GM12878 (cell line): ENCODE results near the gene SRGAP2C. TPM values are rescaled to one million over a fixed set of nuclear protein-coding genes. Genes with fewer than 3 reads are reported as not detected.
"Not testable (repeated sequence)": the region's sequence is repeated elsewhere in the genome, so short reads cannot be mapped to it uniquely, and the experiment has no call there.

ENCODE experiments used
- ATAC-seq: fragments of 200-7000 bp; cut with Tn5 transposase; 3 replicates; pipeline ENCODE4 v1.9.1; 2020; ENCODE audit warnings: mild to moderate bottlenecking, moderate library complexity
- BruUV-seq: library from RNA; stranded (reverse); fragments of 400-500 nt; replicated peaks from 2 replicates; lab custom pipeline; 2021; lab: Mats Ljungman, UMichigan
- CTCF ChIA-PET: fragments of 300-600 bp; sonication (Branson Sonifier 250); formaldehyde crosslinking; extraction: SDS; loops from one replicate; lab custom pipeline; 2021; ENCODE audit warnings: inconsistent platforms; lab: Yijun Ruan, JAX
- POLR2A ChIA-PET: fragments of 350-600 bp; formaldehyde crosslinking; extraction: SDS; loops from one replicate; lab custom pipeline; 2021; ENCODE audit warnings: inconsistent platforms; lab: Charles Lee
- RAD21 ChIA-PET: fragments of 300-600 bp; sonication (Branson Sonifier 250); formaldehyde crosslinking; loops from one replicate; lab custom pipeline; 2023; ENCODE audit warnings: antibody characterized with exemption; ENCODE audit not compliant: unreplicated experiment; lab: Charles Lee
- SMC1A ChIA-PET: fragments of 300-600 bp; sonication (Branson Sonifier 250); formaldehyde crosslinking; loops from one replicate; lab custom pipeline; 2023; ENCODE audit not compliant: unreplicated experiment, uncharacterized antibody; lab: Charles Lee
- DNase-seq: peaks from one replicate; pipeline ENCODE4 v3.0.0-alpha.2; 2011; ENCODE audit warnings: low read depth, low spot score
- FAIRE-seq: peaks from 3 replicates; lab custom pipeline; 2011; peaks lifted over from hg19 to GRCh38; lab: Jason Lieb, UNC
- H2AFZ ChIP-seq: 2 replicates; pipeline ENCODE4 v1.6.0; 2011; ENCODE audit warnings: low read depth, low read length, control low read depth; ENCODE audit not compliant: control insufficient read depth
- H3K27ac ChIP-seq: 2 replicates; pipeline ENCODE4 v1.5.1; 2011; ENCODE audit warnings: control low read depth; ENCODE audit not compliant: control insufficient read depth, insufficient read depth
- H3K27me3 ChIP-seq, 2 experiments: replicated peaks in 1 of 2; 2 replicates each; pipeline versions ENCODE4 v1.6.0 to v1.6.1; 2011; ENCODE audit warnings: low read length in 1 of 2; ENCODE audit not compliant: control insufficient read depth in 2 of 2, insufficient read depth in 2 of 2
- H3K36me3 ChIP-seq, 2 experiments: 2 replicates each; pipeline ENCODE4 v1.5.1; 2011; ENCODE audit warnings: low read length in 1 of 2; ENCODE audit not compliant: control insufficient read depth in 2 of 2, insufficient read depth in 2 of 2
- H3K4me1 ChIP-seq: 2 replicates; pipeline ENCODE4 v1.6.1; 2011; ENCODE audit warnings: mild to moderate bottlenecking, low read length, moderate library complexity, mixed read lengths; ENCODE audit not compliant: control insufficient read depth, insufficient read depth
- H3K4me2 ChIP-seq: 2 replicates; pipeline ENCODE4 v1.6.0; 2011; ENCODE audit warnings: control low read depth; ENCODE audit not compliant: control insufficient read depth, insufficient read depth
- H3K4me3 ChIP-seq: fragments of 200-600 bp; sonication (generic); 2 replicates; pipeline ENCODE4 v1.5.1; 2016
- H3K79me2 ChIP-seq: 2 replicates; pipeline ENCODE4 v1.6.0; 2011; ENCODE audit warnings: low read length; ENCODE audit not compliant: control insufficient read depth, insufficient read depth
- H3K9ac ChIP-seq: 2 replicates; pipeline ENCODE4 v1.8.0; 2011; ENCODE audit warnings: low read length, control low read depth, mixed read lengths; ENCODE audit not compliant: control insufficient read depth, insufficient read depth
- H3K9me3 ChIP-seq: replicated peaks from 3 replicates; pipeline ENCODE4 v1.5.1; 2011; ENCODE audit warnings: mild to moderate bottlenecking, low read length; ENCODE audit not compliant: control insufficient read depth, insufficient read depth
- H4K20me1 ChIP-seq: 2 replicates; pipeline ENCODE4 v1.6.0; 2011; ENCODE audit not compliant: control insufficient read depth, insufficient read depth
- WGBS: methylation state at CpG from one replicate; pipeline ENCODE4 v1.1.6; 2016; ENCODE audit warnings: low lambda C conversion rate; ENCODE audit not compliant: insufficient replicate concordance, insufficient coverage; ENCODE audit errors: missing lambda C conversion rate; 5-methylcytosine and 5-hydroxymethylcytosine counted together
- in situ Hi-C: fragments of 300-500 bp; cut with MboI; formaldehyde crosslinking; loops from 9 replicates; pipeline ENCODE4 v1.14.3; 2018; ENCODE audit warnings: mixed read lengths
- intact Hi-C: fragments of 100-400 bp; cut with micrococcal nuclease; formaldehyde crosslinking; loops from one replicate; pipeline ENCODE4 v1.14.2; 2022; ENCODE audit not compliant: unreplicated experiment
- polyA plus RNA-seq, 11 experiments: library from polyadenylated mRNA; depleted of rRNA in 4 of 11; unstranded in 6 of 11; stranded (reverse) in 5 of 11; fragments of >200 nt; fragmentation: Nextera tagmentation in 4 of 11; fragmentation: Illumina TruSeq in 1 of 11; extraction: Ambion mirVana in 4 of 11; extraction: Trizol in 1 of 11; gene quantifications; 1 replicate in 1 of 11; 2 replicates in 10 of 11; pipeline versions ENCODE4 v1.2.1 to v1.2.3, GENCODE V29; 2011 to 2016; ENCODE audit warnings: inconsistent platforms in 2 of 11, missing spikeins in 2 of 11, low read depth in 1 of 11
- total RNA-seq, 4 experiments: library from RNA; depleted of rRNA in 3 of 4; stranded (reverse); fragments of >200 nt in 3 of 4; fragmentation: Illumina TruSeq in 1 of 4; extraction: Trizol in 1 of 4; gene quantifications; 2 replicates each; pipeline versions ENCODE4 v1.2.1 to v1.2.3, GENCODE V29; 2013 to 2021

The SRGAP2C gene
- total and polyA plus RNA-seq, 10 of the 15 experiments (the other 5 are each of a cell fraction or from before 2014, with no cell fraction given), result 0.82 to 7.6 (median 2.3) TPM

GRCh38 chr1:121292590-121292989 lies 107.8 kb downstream of the SRGAP2C start:
- CTCF ChIA-PET, H3K27me3 ChIP-seq, DNase-seq, H3K9me3 ChIP-seq, ATAC-seq, H3K36me3 ChIP-seq, H3K4me3 ChIP-seq, BruUV-seq, H3K4me1 ChIP-seq, H3K27ac ChIP-seq, FAIRE-seq, RAD21 ChIA-PET, intact Hi-C loops, H3K4me2 ChIP-seq, SMC1A ChIA-PET, H2AFZ ChIP-seq, H4K20me1 ChIP-seq, POLR2A ChIA-PET, in situ Hi-C loops, H3K9ac ChIP-seq, H3K79me2 ChIP-seq: not testable (repeated sequence)
- WGBS, result no CpG with 5 or more reads among the region's 2 CpGs

GRCh38 chr1:121293263-121294204 lies 108.8 kb downstream of the SRGAP2C start:
- ATAC-seq, POLR2A ChIA-PET, H3K79me2 ChIP-seq, H3K36me3 ChIP-seq, H3K4me2 ChIP-seq, H4K20me1 ChIP-seq, RAD21 ChIA-PET, intact Hi-C loops, CTCF ChIA-PET, H3K4me3 ChIP-seq, FAIRE-seq, H3K9ac ChIP-seq, in situ Hi-C loops, H2AFZ ChIP-seq, H3K4me1 ChIP-seq, H3K27ac ChIP-seq, SMC1A ChIA-PET, H3K27me3 ChIP-seq, H3K9me3 ChIP-seq, DNase-seq, BruUV-seq: not testable (repeated sequence)
- 31% methylated on average over 1 of the region's 11 CpGs for WGBS

GRCh38 chr1:121294205-121294570 lies 109.4 kb downstream of the SRGAP2C start:
- POLR2A ChIA-PET, CTCF ChIA-PET, in situ Hi-C loops, intact Hi-C loops, RAD21 ChIA-PET, H3K4me2 ChIP-seq, H3K79me2 ChIP-seq, BruUV-seq, DNase-seq, FAIRE-seq, H3K9ac ChIP-seq, H3K36me3 ChIP-seq, H3K4me1 ChIP-seq, H3K27ac ChIP-seq, H3K4me3 ChIP-seq, SMC1A ChIA-PET, ATAC-seq, H3K27me3 ChIP-seq, H4K20me1 ChIP-seq, H3K9me3 ChIP-seq, H2AFZ ChIP-seq: not testable (repeated sequence)
- no CpG with 5 or more reads among the region's 2 CpGs for WGBS

- POLR2A ChIA-PET, DNase-seq, H3K4me3 ChIP-seq, SMC1A ChIA-PET, H2AFZ ChIP-seq, intact Hi-C loops, H3K27ac ChIP-seq, FAIRE-seq, CTCF ChIA-PET, H3K4me2 ChIP-seq, H3K9ac ChIP-seq, H3K27me3 ChIP-seq, H3K79me2 ChIP-seq, BruUV-seq, H4K20me1 ChIP-seq, ATAC-seq, H3K36me3 ChIP-seq, H3K4me1 ChIP-seq, in situ Hi-C loops, RAD21 ChIA-PET, H3K9me3 ChIP-seq: not testable (repeated sequence)
- WGBS, result no CpG with 5 or more reads among the region's 4 CpGs
Measured at GRCh38 chr1:121296563-121296962, 111.8 kb downstream of the SRGAP2C start.
